Activated CD8-positive, alpha-beta memory T cell treated with anti-CD3 and anti-CD28 coated beads, Interleukin-2, amount 50 U/mL, for 48 hours (primary cell): ENCODE results near the gene RETREG1.

Source experiments
- DNase-seq: peaks from one replicate; pipeline ENCODE4 v3.0.0-alpha.2; 2020

Gene RETREG1

GRCh38 chr5:16521521-16522483, 95.0 kb downstream of the RETREG1 start:
- DNase-seq = no peak

- no peak for DNase-seq
Observed at GRCh38 chr5:16520841-16521240, 96.0 kb downstream of the RETREG1 start.

- DNase-seq = no peak
Observed at GRCh38 chr5:16519435-16519834, 97.4 kb downstream of the RETREG1 start.

GRCh38 chr5:16518606-16519005, 98.2 kb downstream of the RETREG1 start:
- DNase-seq = no peak

GRCh38 chr5:16515532-16515931, 101.3 kb downstream of the RETREG1 start:
- no peak for DNase-seq

GRCh38 chr5:16510098-16510497, 106.7 kb downstream of the RETREG1 start:
- DNase-seq = no peak

GRCh38 chr5:16508730-16509531, 107.9 kb downstream of the RETREG1 start:
- DNase-seq = no peak

- no peak for DNase-seq
Observed at GRCh38 chr5:16507716-16508115, 109.1 kb downstream of the RETREG1 start.

- DNase-seq = no peak
Observed at GRCh38 chr5:16505904-16506303, 110.9 kb downstream of the RETREG1 start.

GRCh38 chr5:16505140-16505891, 111.5 kb downstream of the RETREG1 start:
- no peak for DNase-seq

- no peak for DNase-seq
Observed at GRCh38 chr5:16504571-16504970, 112.2 kb downstream of the RETREG1 start.

- no peak for DNase-seq
Observed at GRCh38 chr5:16502866-16503265, 113.9 kb downstream of the RETREG1 start.

- no peak for DNase-seq
Observed at GRCh38 chr5:16500024-16500423, 116.8 kb downstream of the RETREG1 start.

GRCh38 chr5:16497546-16497945, 119.3 kb downstream of the RETREG1 start:
- DNase-seq = no peak

GRCh38 chr5:16493261-16493660, 123.5 kb downstream of the RETREG1 start:
- no peak for DNase-seq

GRCh38 chr5:16492398-16493140, 124.2 kb downstream of the RETREG1 start:
- DNase-seq = no peak

- no peak for DNase-seq
Observed at GRCh38 chr5:16490911-16491310, 125.9 kb downstream of the RETREG1 start.

- no peak for DNase-seq
Observed at GRCh38 chr5:16489322-16489791, 127.4 kb downstream of the RETREG1 start.

GRCh38 chr5:16487456-16487855, 129.3 kb downstream of the RETREG1 start:
- DNase-seq = no peak

- DNase-seq = no peak
Observed at GRCh38 chr5:16486711-16487111, 130.1 kb downstream of the RETREG1 start.

- DNase-seq = no peak
Observed at GRCh38 chr5:16485656-16486055, 131.1 kb downstream of the RETREG1 start.

- DNase-seq = no peak
Observed at GRCh38 chr5:16484081-16484480, 132.7 kb downstream of the RETREG1 start.
